GM10248 (cell line): Measurements from ENCODE around the gene CRKL.

ENCODE experiments used
- CTCF ChIA-PET: fragments of 300-600 bp; sonication (Branson Sonifier 250); formaldehyde crosslinking; extraction: SDS; loops from one replicate; lab custom pipeline; 2021; ENCODE audit warnings: antibody characterized with exemption; lab: Yijun Ruan, JAX
- POLR2A ChIA-PET: fragments of 350-650 bp; sonication (Branson Sonifier 250); formaldehyde crosslinking; extraction: SDS; loops from one replicate; lab custom pipeline; 2020; ENCODE audit warnings: antibody characterized with exemption; lab: Yijun Ruan, JAX
- DNase-seq: peaks from one replicate; pipeline ENCODE4 v3.0.0; 2012; ENCODE audit errors: extremely low spot score
- CTCF ChIP-seq: IDR thresholded peaks from 2 replicates; pipeline ENCODE4 v1.5.1; 2012; ENCODE audit warnings: mild to moderate bottlenecking, low read depth; ENCODE audit errors: extremely low read depth, missing control alignments, control extremely low read depth

Gene CRKL

DNA sequence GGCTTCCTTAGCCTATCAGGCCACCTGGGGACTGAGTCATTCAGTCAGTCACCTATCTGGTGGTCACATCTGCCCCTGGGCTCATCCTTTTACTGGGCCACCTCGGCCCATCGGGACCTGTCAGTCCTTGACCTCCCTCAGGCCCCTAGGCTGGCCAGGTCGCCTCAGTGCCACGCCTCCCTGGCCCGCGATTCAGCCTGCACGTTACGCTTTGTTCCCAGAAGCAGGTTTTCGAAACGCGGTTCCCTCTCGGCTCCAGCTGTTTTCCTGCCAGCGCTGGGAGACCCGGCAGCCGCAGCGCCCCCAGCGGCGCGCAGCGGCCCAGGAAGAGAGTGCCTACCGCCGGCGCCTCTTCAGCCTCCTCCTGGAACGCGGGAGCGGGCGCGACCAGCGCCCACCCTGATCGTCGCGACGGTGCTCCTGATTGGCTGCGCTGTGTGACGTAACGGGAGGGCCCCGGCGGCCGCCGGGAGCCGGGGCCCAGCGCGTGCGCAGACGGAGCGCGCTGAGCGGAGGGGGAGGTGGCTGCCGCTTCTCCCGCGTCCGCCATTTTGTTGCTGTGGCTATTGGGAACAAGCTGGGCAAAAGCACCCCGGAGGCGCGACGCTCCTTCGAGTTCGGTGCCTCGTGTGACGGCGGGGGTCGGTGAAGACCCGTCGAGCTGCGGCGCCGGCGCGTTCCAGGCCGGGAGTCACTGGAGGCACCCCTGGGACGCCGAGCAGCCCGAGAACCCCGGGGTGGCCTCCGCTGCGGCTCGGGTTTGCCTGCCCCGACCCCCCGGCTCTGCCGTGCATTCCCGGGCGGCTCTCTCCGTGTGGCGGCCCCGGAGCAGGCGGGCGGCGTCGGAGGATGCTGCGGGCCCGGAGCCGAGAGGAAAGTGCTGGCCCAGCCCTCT is at the start of gene CRKL:
CRKL (plus strand) TSS at position 492 of the 895 bp plus-strand sequence. CDS start 528 bp downstream, outside the sequence.
- CTCF ChIA-PET, result interaction anchor here (0.6 to 3.3 kb wide), 19 partner anchors 9 to 168 kb away, joined by 3 to 20 read pairs (median 5); partner anchors contain the start of genes AIFM3 and THAP7
- POLR2A ChIA-PET, result no interaction called here
- peak; percentile 100 for DNase-seq
- peak; percentile 88 for TF ChIP-seq CTCF

DNA sequence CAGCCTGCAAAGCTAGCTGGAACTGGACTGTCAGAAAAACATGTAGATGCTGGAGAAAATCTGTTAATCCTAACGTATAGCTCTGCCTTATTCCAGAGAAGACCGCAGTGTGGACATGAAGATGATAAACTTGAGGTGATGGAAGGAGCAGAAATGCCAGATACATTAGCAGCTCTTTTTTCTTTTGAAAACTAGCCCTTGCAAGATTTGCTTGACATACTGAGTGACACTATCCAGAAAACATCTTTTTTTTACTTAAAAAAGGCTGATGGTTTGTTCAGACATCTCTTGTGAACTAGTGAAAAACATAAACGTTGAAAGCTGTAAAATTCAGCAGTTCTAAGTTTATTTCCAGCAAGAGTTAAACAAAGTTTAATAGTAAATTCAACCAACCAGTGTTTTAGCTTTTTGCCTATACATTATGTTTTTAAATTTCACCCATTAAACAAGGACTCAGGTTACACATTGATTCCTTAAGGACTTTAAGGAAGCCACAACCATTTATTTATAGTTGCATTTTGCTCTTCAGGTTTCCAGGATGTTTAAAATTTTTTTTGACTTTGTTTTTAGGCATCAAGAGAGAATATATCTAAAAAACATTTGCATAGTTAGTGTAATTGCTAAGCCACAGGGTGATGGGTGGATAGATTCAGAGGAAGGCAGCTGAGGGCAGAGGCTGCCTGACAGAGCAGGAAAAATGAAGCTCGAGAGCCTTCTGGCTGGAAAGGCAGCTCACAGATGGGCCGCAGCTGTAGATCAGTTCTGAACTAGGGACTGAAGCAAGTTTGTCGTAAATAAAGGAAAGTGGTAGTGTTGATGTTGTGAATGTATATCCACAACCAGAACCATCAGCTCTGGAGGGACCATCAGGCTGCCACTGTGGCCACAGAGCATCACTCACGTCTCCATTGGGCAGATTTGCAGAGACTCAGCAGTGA is 48.9 kb upstream of the CRKL start:
- ChIA-PET CTCF (interaction anchor here (1.0 to 5.9 kb wide), 3 partner anchors 17 to 49 kb away, joined by 3 to 37 read pairs (median 3); partner anchors contain the start of gene CRKL), POLR2A (no interaction called here)
- TF ChIP-seq CTCF, result no peak
- no peak for DNase-seq

GRCh38 chr22:20869234-20869633 is 48.0 kb upstream of the CRKL start:
- no peak for TF ChIP-seq CTCF
- ChIA-PET CTCF (interaction anchor here (1.0 to 5.9 kb wide), 2 partner anchors 16 to 48 kb away, joined by 3 to 37 read pairs; partner anchors contain the start of gene CRKL), POLR2A (no interaction called here)
- no peak for DNase-seq

- TF ChIP-seq CTCF, result no peak
- ChIA-PET POLR2A (no interaction called here), CTCF (interaction anchor here (1.9 kb wide), 1 partner anchor 44 kb away, joined by 5 read pairs; the partner anchor contains the start of gene CRKL)
- DNase-seq, result no peak
These were observed 44.0 kb upstream of the CRKL start for GRCh38 chr22:20873214-20873613.

- CTCF ChIA-PET, result interaction anchor here (1.2 to 3.0 kb wide), 3 partner anchors 9 to 12 kb away, joined by 3 to 10 read pairs (median 6); no protein-coding TSS in a partner anchor
- no peak for TF ChIP-seq CTCF
- DNase-seq, result no peak
- POLR2A ChIA-PET, result no interaction called here
These were observed 41.9 kb upstream of the CRKL start for GRCh38 chr22:20875296-20875695.

GRCh38 chr22:20877715-20878114 is 39.5 kb upstream of the CRKL start:
- no peak for TF ChIP-seq CTCF
- no peak for DNase-seq
- ChIA-PET POLR2A (no interaction called here), CTCF (interaction anchor here (1.1 kb wide), 3 partner anchors 8 to 28 kb away, joined by 3 read pairs; no protein-coding TSS in a partner anchor)
